Activated CD4-positive, alpha-beta T cell treated with anti-CD3 and anti-CD28 coated beads for 4 hours (primary cell): ENCODE measurements around the gene BSND.

ENCODE experiments used
- DNase-seq, 2 donors: peaks; one replicate each; pipeline ENCODE4 v3.0.0-alpha.2; 2020

BSND gene

GRCh38 chr1:54976747-54977146, 22.0 kb upstream of the BSND start:
- no peak for DNase-seq

- no peak for DNase-seq
Measured at GRCh38 chr1:54977533-54978297, 21.0 kb upstream of the BSND start.

- DNase-seq = no peak
Measured at GRCh38 chr1:54978528-54979326, 20.0 kb upstream of the BSND start.

- DNase-seq = no peak
Measured at GRCh38 chr1:54979327-54979891, 19.3 kb upstream of the BSND start.

GRCh38 chr1:54980046-54980527, 18.6 kb upstream of the BSND start:
- no peak for DNase-seq

GRCh38 chr1:54980528-54981241, 18.0 kb upstream of the BSND start, which contains the start of gene TMEM61:
Gene TMEM61, plus strand, starts transcription at chr1:54980628. Its CDS starts 438 bp downstream, at chr1:54981066.
- DNase-seq = no peak

- no peak for DNase-seq
Measured at GRCh38 chr1:54981466-54981865, 17.3 kb upstream of the BSND start.

- DNase-seq = no peak
Measured at GRCh38 chr1:54982739-54983138, 16.0 kb upstream of the BSND start.

- DNase-seq = no peak
Measured at GRCh38 chr1:54984131-54984842, 14.4 kb upstream of the BSND start.

- no peak for DNase-seq
Measured at GRCh38 chr1:54985556-54985955, 13.2 kb upstream of the BSND start.

GRCh38 chr1:54986025-54986424, 12.7 kb upstream of the BSND start:
- DNase-seq = no peak

- DNase-seq = no peak
Measured at GRCh38 chr1:54986533-54986932, 12.2 kb upstream of the BSND start.

GRCh38 chr1:54987427-54987826, 11.3 kb upstream of the BSND start:
- DNase-seq = no peak

- DNase-seq = no peak
Measured at GRCh38 chr1:54987919-54988705, 10.6 kb upstream of the BSND start.

GRCh38 chr1:54988975-54989374, 9.8 kb upstream of the BSND start:
- DNase-seq = no peak

- no peak for DNase-seq
Measured at GRCh38 chr1:54989473-54989872, 9.3 kb upstream of the BSND start.

GRCh38 chr1:54989968-54990810, 8.5 kb upstream of the BSND start:
- DNase-seq = no peak

- no peak for DNase-seq
Measured at GRCh38 chr1:54990916-54991315, 7.8 kb upstream of the BSND start.

GRCh38 chr1:54991939-54992338, 6.8 kb upstream of the BSND start:
- no peak for DNase-seq

GRCh38 chr1:54993140-54993539, 5.6 kb upstream of the BSND start:
- no peak for DNase-seq
